ENCODE data around the gene CD300LF. TPM values are rescaled to one million over a fixed set of nuclear protein-coding genes. Genes with fewer than 3 reads are reported as not detected.

The CD300LF gene
- total and polyA plus RNA-seq, 10 of the 15 experiments (the other 5 are each of a cell fraction or from before 2014, with no cell fraction given), result 0.15 TPM; not detected in 9

DNA sequence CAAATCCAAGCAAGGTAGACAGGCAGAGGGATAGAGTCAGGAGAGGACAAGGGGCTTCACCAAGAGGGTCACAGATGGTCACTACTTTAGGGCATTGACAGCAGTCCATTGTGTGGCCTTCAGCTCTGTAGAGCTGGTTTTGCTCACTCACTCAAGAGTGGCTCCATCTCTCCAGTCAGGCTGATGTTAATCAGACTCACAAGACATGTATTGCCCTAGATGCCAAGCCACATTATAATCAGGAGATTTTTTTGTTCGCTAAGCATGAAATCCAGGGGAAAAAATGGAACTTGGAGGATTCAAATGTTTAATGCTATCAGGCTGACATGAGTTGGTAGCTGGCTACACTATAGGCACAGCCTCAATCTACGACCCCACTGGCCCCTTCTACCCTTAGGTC lies 32.5 kb downstream of the CD300LF start:
- BruUV-seq (replicated peaks), result no TSS peak

More for the DNA sequence above, 32.5 kb downstream of the CD300LF start:
- Histone ChIP-seq H3K4me1 (ENCODE audit: control insufficient read depth, insufficient read depth, low read length) (0 out of 2 replicates have a peak, but pooled peaks cover 3% of the 10 kb centered on the region), H3K36me3 (ENCODE audit: control insufficient read depth in 2 of 2, insufficient read depth in 2 of 2, low read length in 1 of 2) (no peaks in the 10 kb centered on the region), H3K27ac (ENCODE audit: control insufficient read depth, insufficient read depth) (no peak overlapping the region), H3K9ac (ENCODE audit: control insufficient read depth, insufficient read depth, low read length) (no peak overlapping the region), H3K4me3 (no peak overlapping the region), H2AFZ (ENCODE audit: control insufficient read depth, low read depth, low read length) (no peak overlapping the region), H3K4me2 (ENCODE audit: control insufficient read depth, insufficient read depth) (no peak overlapping the region), H3K9me3 (replicated peaks; ENCODE audit: control insufficient read depth, insufficient read depth, low read length) (no peaks in the 10 kb centered on the region), H4K20me1 (ENCODE audit: control insufficient read depth, insufficient read depth) (no peaks in the 10 kb centered on the region), H3K27me3 (replicated peaks in 1 of 2; ENCODE audit: control insufficient read depth in 2 of 2, insufficient read depth in 2 of 2, low read length in 1 of 2) (peaks cover 0 to 3% of the 10 kb centered on the region in 2 experiments; a peak in 2 of 4 replicates), H3K79me2 (ENCODE audit: control insufficient read depth, insufficient read depth, low read length) (no peaks in the 10 kb centered on the region)
- intact Hi-C loops (cut with micrococcal nuclease; ENCODE audit: unreplicated experiment) (no loop called here), in situ Hi-C loops (cut with MboI) (no loop called here)
- DNase-seq (ENCODE audit: low read depth, low spot score), result no peak
- RAD21 ChIA-PET (ENCODE audit: unreplicated experiment), result no interaction called here
- CTCF ChIA-PET, result interaction anchor here (1.0 to 2.1 kb wide), 3 partner anchors 23 to 58 kb away, joined by 3 to 7 read pairs (median 5); partner anchors contain the start of gene RAB37
- POLR2A ChIA-PET, result no interaction called here
- ATAC-seq, result no peak
- FAIRE-seq, result no peak
- TF ChIP-seq IKZF2 (IDR thresholded peaks at IDR 0.05) (no peak), ZSCAN29 (IDR thresholded peaks at IDR 0.05) (no peak), RCOR1 (conservative IDR thresholded peaks at IDR 0.05; ENCODE audit: low read depth, low read length) (no peak), DPF2 (IDR thresholded peaks at IDR 0.05) (no peak), RAD51 (IDR thresholded peaks at IDR 0.05) (no peak), TARDBP (IDR thresholded peaks at IDR 0.05; ENCODE audit: borderline replicate concordance) (no peak), KAT2A (conservative IDR thresholded peaks at IDR 0.05; ENCODE audit: control insufficient read depth, low read depth, low read length) (no peak), MYC (IDR thresholded peaks at IDR 0.05; ENCODE audit: insufficient read depth, insufficient read length, insufficient replicate concordance, low read length, severe bottlenecking) (no peak)
- TF ChIP-seq, protein P1, sequence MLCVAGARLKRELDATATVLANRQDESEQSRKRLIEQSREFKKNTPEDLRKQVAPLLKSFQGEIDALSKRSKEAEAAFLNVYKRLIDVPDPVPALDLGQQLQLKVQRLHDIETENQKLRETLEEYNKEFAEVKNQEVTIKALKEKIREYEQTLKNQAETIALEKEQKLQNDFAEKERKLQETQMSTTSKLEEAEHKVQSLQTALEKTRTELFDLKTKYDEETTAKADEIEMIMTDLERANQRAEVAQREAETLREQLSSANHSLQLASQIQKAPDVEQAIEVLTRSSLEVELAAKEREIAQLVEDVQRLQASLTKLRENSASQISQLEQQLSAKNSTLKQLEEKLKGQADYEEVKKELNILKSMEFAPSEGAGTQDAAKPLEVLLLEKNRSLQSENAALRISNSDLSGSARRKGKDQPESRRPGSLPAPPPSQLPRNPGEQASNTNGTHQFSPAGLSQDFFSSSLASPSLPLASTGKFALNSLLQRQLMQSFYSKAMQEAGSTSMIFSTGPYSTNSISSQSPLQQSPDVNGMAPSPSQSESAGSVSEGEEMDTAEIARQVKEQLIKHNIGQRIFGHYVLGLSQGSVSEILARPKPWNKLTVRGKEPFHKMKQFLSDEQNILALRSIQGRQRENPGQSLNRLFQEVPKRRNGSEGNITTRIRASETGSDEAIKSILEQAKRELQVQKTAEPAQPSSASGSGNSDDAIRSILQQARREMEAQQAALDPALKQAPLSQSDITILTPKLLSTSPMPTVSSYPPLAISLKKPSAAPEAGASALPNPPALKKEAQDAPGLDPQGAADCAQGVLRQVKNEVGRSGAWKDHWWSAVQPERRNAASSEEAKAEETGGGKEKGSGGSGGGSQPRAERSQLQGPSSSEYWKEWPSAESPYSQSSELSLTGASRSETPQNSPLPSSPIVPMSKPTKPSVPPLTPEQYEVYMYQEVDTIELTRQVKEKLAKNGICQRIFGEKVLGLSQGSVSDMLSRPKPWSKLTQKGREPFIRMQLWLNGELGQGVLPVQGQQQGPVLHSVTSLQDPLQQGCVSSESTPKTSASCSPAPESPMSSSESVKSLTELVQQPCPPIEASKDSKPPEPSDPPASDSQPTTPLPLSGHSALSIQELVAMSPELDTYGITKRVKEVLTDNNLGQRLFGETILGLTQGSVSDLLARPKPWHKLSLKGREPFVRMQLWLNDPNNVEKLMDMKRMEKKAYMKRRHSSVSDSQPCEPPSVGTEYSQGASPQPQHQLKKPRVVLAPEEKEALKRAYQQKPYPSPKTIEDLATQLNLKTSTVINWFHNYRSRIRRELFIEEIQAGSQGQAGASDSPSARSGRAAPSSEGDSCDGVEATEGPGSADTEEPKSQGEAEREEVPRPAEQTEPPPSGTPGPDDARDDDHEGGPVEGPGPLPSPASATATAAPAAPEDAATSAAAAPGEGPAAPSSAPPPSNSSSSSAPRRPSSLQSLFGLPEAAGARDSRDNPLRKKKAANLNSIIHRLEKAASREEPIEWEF (IDR thresholded peaks at IDR 0.05; ENCODE audit: insufficient replicate concordance, low read depth, low read length), result no peak
- TF ChIP-seq, protein P2, sequence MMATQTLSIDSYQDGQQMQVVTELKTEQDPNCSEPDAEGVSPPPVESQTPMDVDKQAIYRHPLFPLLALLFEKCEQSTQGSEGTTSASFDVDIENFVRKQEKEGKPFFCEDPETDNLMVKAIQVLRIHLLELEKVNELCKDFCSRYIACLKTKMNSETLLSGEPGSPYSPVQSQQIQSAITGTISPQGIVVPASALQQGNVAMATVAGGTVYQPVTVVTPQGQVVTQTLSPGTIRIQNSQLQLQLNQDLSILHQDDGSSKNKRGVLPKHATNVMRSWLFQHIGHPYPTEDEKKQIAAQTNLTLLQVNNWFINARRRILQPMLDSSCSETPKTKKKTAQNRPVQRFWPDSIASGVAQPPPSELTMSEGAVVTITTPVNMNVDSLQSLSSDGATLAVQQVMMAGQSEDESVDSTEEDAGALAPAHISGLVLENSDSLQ (IDR thresholded peaks at IDR 0.05), result no peak
- TF ChIP-seq, protein P3, sequence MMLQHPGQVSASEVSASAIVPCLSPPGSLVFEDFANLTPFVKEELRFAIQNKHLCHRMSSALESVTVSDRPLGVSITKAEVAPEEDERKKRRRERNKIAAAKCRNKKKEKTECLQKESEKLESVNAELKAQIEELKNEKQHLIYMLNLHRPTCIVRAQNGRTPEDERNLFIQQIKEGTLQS (IDR thresholded peaks at IDR 0.05; ENCODE audit: borderline replicate concordance, extremely low read depth, low read depth, low read length), result no peak
- SMC1A ChIA-PET (ENCODE audit: uncharacterized antibody, unreplicated experiment), result interaction anchor here (1.5 kb wide), 2 partner anchors 23 to 42 kb away, joined by 3 read pairs; no protein-coding TSS in a partner anchor
- WGBS (ENCODE audit: insufficient coverage, insufficient replicate concordance, low lambda C conversion rate, missing lambda C conversion rate), result 19% methylated on average over 2 of the region's 2 CpGs
